GM12878 (cell line): ENCODE data around the gene MAD1L1. TPM values are rescaled to one million over a fixed set of nuclear protein-coding genes. Genes with fewer than 3 reads are reported as not detected.

ENCODE experiments used
- ATAC-seq: fragments of 200-7000 bp; cut with Tn5 transposase; 3 replicates; pipeline ENCODE4 v1.9.1; 2020; ENCODE audit warnings: mild to moderate bottlenecking, moderate library complexity
- BruUV-seq: library from RNA; stranded (reverse); fragments of 400-500 nt; replicated peaks from 2 replicates; lab custom pipeline; 2021; lab: Mats Ljungman, UMichigan
- CTCF ChIA-PET: fragments of 300-600 bp; sonication (Branson Sonifier 250); formaldehyde crosslinking; extraction: SDS; loops from one replicate; lab custom pipeline; 2021; ENCODE audit warnings: inconsistent platforms; lab: Yijun Ruan, JAX
- POLR2A ChIA-PET: fragments of 350-600 bp; formaldehyde crosslinking; extraction: SDS; loops from one replicate; lab custom pipeline; 2021; ENCODE audit warnings: inconsistent platforms; lab: Charles Lee
- RAD21 ChIA-PET: fragments of 300-600 bp; sonication (Branson Sonifier 250); formaldehyde crosslinking; loops from one replicate; lab custom pipeline; 2023; ENCODE audit warnings: antibody characterized with exemption; ENCODE audit not compliant: unreplicated experiment; lab: Charles Lee
- SMC1A ChIA-PET: fragments of 300-600 bp; sonication (Branson Sonifier 250); formaldehyde crosslinking; loops from one replicate; lab custom pipeline; 2023; ENCODE audit not compliant: unreplicated experiment, uncharacterized antibody; lab: Charles Lee
- DNase-seq: peaks from one replicate; pipeline ENCODE4 v3.0.0-alpha.2; 2011; ENCODE audit warnings: low read depth, low spot score
- FAIRE-seq: peaks from 3 replicates; lab custom pipeline; 2011; peaks lifted over from hg19 to GRCh38; lab: Jason Lieb, UNC
- H2AFZ ChIP-seq: 2 replicates; pipeline ENCODE4 v1.6.0; 2011; ENCODE audit warnings: low read depth, low read length, control low read depth; ENCODE audit not compliant: control insufficient read depth
- H3K27ac ChIP-seq: 2 replicates; pipeline ENCODE4 v1.5.1; 2011; ENCODE audit warnings: control low read depth; ENCODE audit not compliant: control insufficient read depth, insufficient read depth
- H3K27me3 ChIP-seq, 2 experiments: replicated peaks in 1 of 2; 2 replicates each; pipeline versions ENCODE4 v1.6.0 to v1.6.1; 2011; ENCODE audit warnings: low read length in 1 of 2; ENCODE audit not compliant: control insufficient read depth in 2 of 2, insufficient read depth in 2 of 2
- H3K36me3 ChIP-seq, 2 experiments: 2 replicates each; pipeline ENCODE4 v1.5.1; 2011; ENCODE audit warnings: low read length in 1 of 2; ENCODE audit not compliant: control insufficient read depth in 2 of 2, insufficient read depth in 2 of 2
- H3K4me1 ChIP-seq: 2 replicates; pipeline ENCODE4 v1.6.1; 2011; ENCODE audit warnings: mild to moderate bottlenecking, low read length, moderate library complexity, mixed read lengths; ENCODE audit not compliant: control insufficient read depth, insufficient read depth
- H3K4me2 ChIP-seq: 2 replicates; pipeline ENCODE4 v1.6.0; 2011; ENCODE audit warnings: control low read depth; ENCODE audit not compliant: control insufficient read depth, insufficient read depth
- H3K4me3 ChIP-seq: fragments of 200-600 bp; sonication (generic); 2 replicates; pipeline ENCODE4 v1.5.1; 2016
- H3K79me2 ChIP-seq: 2 replicates; pipeline ENCODE4 v1.6.0; 2011; ENCODE audit warnings: low read length; ENCODE audit not compliant: control insufficient read depth, insufficient read depth
- H3K9ac ChIP-seq: 2 replicates; pipeline ENCODE4 v1.8.0; 2011; ENCODE audit warnings: low read length, control low read depth, mixed read lengths; ENCODE audit not compliant: control insufficient read depth, insufficient read depth
- H3K9me3 ChIP-seq: replicated peaks from 3 replicates; pipeline ENCODE4 v1.5.1; 2011; ENCODE audit warnings: mild to moderate bottlenecking, low read length; ENCODE audit not compliant: control insufficient read depth, insufficient read depth
- H4K20me1 ChIP-seq: 2 replicates; pipeline ENCODE4 v1.6.0; 2011; ENCODE audit not compliant: control insufficient read depth, insufficient read depth
- EZH2 ChIP-seq: IDR thresholded peaks from 2 replicates; pipeline ENCODE4 v1.6.1; 2012; ENCODE audit warnings: low read depth, mild to moderate bottlenecking, control low read depth, inconsistent platforms, low read length, borderline replicate concordance; ENCODE audit not compliant: control insufficient read depth
- HSF1 ChIP-seq: fragments of 150-350 bp; IDR thresholded peaks from 2 replicates; pipeline ENCODE4 v1.6.1; 2014; ENCODE audit warnings: mild to moderate bottlenecking, low read depth, low read length
- LARP7 ChIP-seq: fragments of 450-650 bp; IDR thresholded peaks from 2 replicates; pipeline ENCODE4 v1.6.1; 2017; ENCODE audit warnings: mild to moderate bottlenecking
- NFIC ChIP-seq: IDR thresholded peaks from 2 replicates; pipeline ENCODE4 v1.6.1; 2012; ENCODE audit warnings: low read depth, mild to moderate bottlenecking, inconsistent platforms, low read length, moderate library complexity
- PBX3 ChIP-seq: IDR thresholded peaks from 2 replicates; pipeline ENCODE4 v1.6.1; 2011; ENCODE audit warnings: mild to moderate bottlenecking, low read depth, low read length, moderate library complexity; ENCODE audit not compliant: insufficient replicate concordance
- RELB ChIP-seq: fragments of 450-650 bp; IDR thresholded peaks from 2 replicates; pipeline ENCODE4 v1.6.1; 2017; ENCODE audit warnings: low read depth, mild to moderate bottlenecking, moderate library complexity
- SIN3A ChIP-seq: IDR thresholded peaks from 2 replicates; pipeline ENCODE4 v1.6.1; 2012; ENCODE audit warnings: low read depth, low read length, improper control_type of control experiment
- SMAD1 ChIP-seq: fragments of 450-650 bp; IDR thresholded peaks from 2 replicates; pipeline ENCODE4 v1.6.1; 2018; ENCODE audit warnings: mild to moderate bottlenecking, low read depth; ENCODE audit not compliant: partially characterized antibody
- TAF1 ChIP-seq: IDR thresholded peaks from 2 replicates; pipeline ENCODE4 v1.6.1; 2011; ENCODE audit warnings: mild to moderate bottlenecking, low read depth, low read length, borderline replicate concordance
- USF1 ChIP-seq: IDR thresholded peaks from 2 replicates; pipeline ENCODE4 v1.6.1; 2011; ENCODE audit warnings: borderline replicate concordance, low read depth, mild to moderate bottlenecking, moderate library complexity, mixed read lengths, low read length; ENCODE audit not compliant: insufficient read depth; ENCODE audit errors: extremely low read length
- WGBS: methylation state at CpG from one replicate; pipeline ENCODE4 v1.1.6; 2016; ENCODE audit warnings: low lambda C conversion rate; ENCODE audit not compliant: insufficient replicate concordance, insufficient coverage; ENCODE audit errors: missing lambda C conversion rate; 5-methylcytosine and 5-hydroxymethylcytosine counted together
- in situ Hi-C: fragments of 300-500 bp; cut with MboI; formaldehyde crosslinking; loops from 9 replicates; pipeline ENCODE4 v1.14.3; 2018; ENCODE audit warnings: mixed read lengths
- intact Hi-C: fragments of 100-400 bp; cut with micrococcal nuclease; formaldehyde crosslinking; loops from one replicate; pipeline ENCODE4 v1.14.2; 2022; ENCODE audit not compliant: unreplicated experiment
- polyA plus RNA-seq, 11 experiments: library from polyadenylated mRNA; depleted of rRNA in 4 of 11; unstranded in 6 of 11; stranded (reverse) in 5 of 11; fragments of >200 nt; fragmentation: Nextera tagmentation in 4 of 11; fragmentation: Illumina TruSeq in 1 of 11; extraction: Ambion mirVana in 4 of 11; extraction: Trizol in 1 of 11; gene quantifications; 1 replicate in 1 of 11; 2 replicates in 10 of 11; pipeline versions ENCODE4 v1.2.1 to v1.2.3, GENCODE V29; 2011 to 2016; ENCODE audit warnings: inconsistent platforms in 2 of 11, missing spikeins in 2 of 11, low read depth in 1 of 11
- total RNA-seq, 4 experiments: library from RNA; depleted of rRNA in 3 of 4; stranded (reverse); fragments of >200 nt in 3 of 4; fragmentation: Illumina TruSeq in 1 of 4; extraction: Trizol in 1 of 4; gene quantifications; 2 replicates each; pipeline versions ENCODE4 v1.2.1 to v1.2.3, GENCODE V29; 2013 to 2021

MAD1L1 gene
- total and polyA plus RNA-seq, 10 of the 15 experiments (the other 5 are each of a cell fraction or from before 2014, with no cell fraction given), result 2.2 to 76.8 (median 38.3) TPM

GRCh38 chr7:2205036-2205780 is 27.5 kb downstream of the MAD1L1 start:
- BruUV-seq, result no TSS peak
- Histone ChIP-seq H3K4me1 (peaks cover 20% of the 10 kb centered on the region), H3K27me3 (no peaks in the 10 kb centered on the region), H4K20me1 (no peaks in the 10 kb centered on the region), H2AFZ (no peak overlapping the region), H3K36me3 (peaks cover 10 to 19% of the 10 kb centered on the region in 2 experiments), H3K27ac (no peak overlapping the region), H3K4me3 (no peak overlapping the region), H3K79me2 (peaks cover 3% of the 10 kb centered on the region), H3K4me2 (no peak overlapping the region), H3K9ac (no peak overlapping the region), H3K9me3 (no peaks in the 10 kb centered on the region)
- intact Hi-C loops, result loop anchor here (5.0 to 10.0 kb wide), 2 partner anchors 390 to 538 kb away; no protein-coding TSS in a partner anchor
- TF ChIP-seq NFIC, result no peak
- TF ChIP-seq SIN3A, result no peak
- TF ChIP-seq TAF1, result no peak
- no peak for TF ChIP-seq LARP7
- TF ChIP-seq USF1, result no peak
- TF ChIP-seq HSF1, result no peak
- TF ChIP-seq RELB, result no peak
- no peak for TF ChIP-seq PBX3
- TF ChIP-seq EZH2, result no peak
- no peak for TF ChIP-seq SMAD1
- ChIA-PET SMC1A (interaction anchor here (0.6 to 1.9 kb wide), 2 partner anchors 15 to 142 kb away, joined by 3 to 4 read pairs; no protein-coding TSS in a partner anchor), CTCF (no interaction called here), RAD21 (no interaction called here), POLR2A (no interaction called here)
- 97% methylated on average over 16 of the region's 16 CpGs for WGBS
- ATAC-seq (no peak), DNase-seq (no peak), FAIRE-seq (no peak)
- in situ Hi-C loops, result no loop called here
